HepG2 (cell line): ENCODE results near the gene STK24. TPM values are rescaled to one million over a fixed set of nuclear protein-coding genes. Genes with fewer than 3 reads are reported as not detected.

ENCODE experiments used
- CC2D1A ChIP-seq: sonication (generic); formaldehyde crosslinking; IDR thresholded peaks from 2 replicates; pipeline ENCODE4 v1.8.1; 2023; ENCODE audit warnings: mild to moderate bottlenecking, missing genetic modification reagents
- CHD2 ChIP-seq: IDR thresholded peaks from 2 replicates; pipeline ENCODE4 v1.6.1; 2011; ENCODE audit warnings: low read depth, low read length, improper control_type of control experiment
- HDAC1 ChIP-seq: sonication (generic); formaldehyde crosslinking; IDR thresholded peaks from 2 replicates; pipeline ENCODE4 v1.5.1; 2020; ENCODE audit warnings: mild to moderate bottlenecking, missing genetic modification reagents
- MXD3 ChIP-seq: IDR thresholded peaks from 2 replicates; pipeline ENCODE4 v1.6.1; 2016; ENCODE audit warnings: mild to moderate bottlenecking, missing biosample characterization, missing genetic modification reagents
- NCOA5 ChIP-seq: sonication (generic); formaldehyde crosslinking; IDR thresholded peaks from 2 replicates; pipeline ENCODE4 v1.4.0; 2020; ENCODE audit warnings: missing genetic modification reagents
- NFE2 ChIP-seq: sonication (generic); formaldehyde crosslinking; IDR thresholded peaks from 2 replicates; pipeline ENCODE4 v1.4.0; 2020; ENCODE audit warnings: missing genetic modification reagents
- NFKBIZ ChIP-seq: IDR thresholded peaks from 2 replicates; pipeline ENCODE4 v1.6.1; 2018; ENCODE audit warnings: missing genetic modification reagents, missing compliant biosample characterization
- NR2F1 ChIP-seq, 2 experiments: fragments of 450-650 bp in 1 of 2; formaldehyde crosslinking in 1 of 2; IDR thresholded peaks; 2 replicates each; pipeline versions ENCODE4 v1.5.0 to v1.6.1; 2016 to 2020; ENCODE audit warnings: mild to moderate bottlenecking in 1 of 2, missing compliant biosample characterization in 1 of 2, missing genetic modification reagents in 1 of 2, moderate library complexity in 1 of 2
- RBM22 ChIP-seq: fragments of 200-400 bp; formaldehyde crosslinking; optimal IDR thresholded peaks from 2 replicates; pipeline ENCODE3; 2017; ENCODE audit warnings: mild to moderate bottlenecking, low read length, moderate library complexity
- TAF1 ChIP-seq: sonication (generic); formaldehyde crosslinking; IDR thresholded peaks from 2 replicates; pipeline ENCODE4 v1.4.0; 2020; ENCODE audit warnings: missing genetic modification reagents
- USF2 ChIP-seq, 2 experiments: sonication (generic) in 1 of 2; formaldehyde crosslinking in 1 of 2; IDR thresholded peaks; 2 replicates each; pipeline versions ENCODE4 v1.5.1 to v1.6.1; 2011 to 2020; ENCODE audit warnings: borderline replicate concordance in 1 of 2, low read depth in 1 of 2, low read length in 1 of 2, mild to moderate bottlenecking in 1 of 2, missing genetic modification reagents in 1 of 2, moderate library complexity in 1 of 2
- ZBTB33 ChIP-seq: sonication (generic); formaldehyde crosslinking; IDR thresholded peaks from 2 replicates; pipeline ENCODE4 v1.4.0; 2020; ENCODE audit warnings: missing genetic modification reagents
- ZBTB46 ChIP-seq: sonication (generic); formaldehyde crosslinking; IDR thresholded peaks from 2 replicates; pipeline ENCODE4 v1.4.0; 2020; ENCODE audit warnings: mild to moderate bottlenecking, missing genetic modification reagents, borderline replicate concordance
- ZNF761 ChIP-seq: sonication (generic); formaldehyde crosslinking; conservative IDR thresholded peaks from 2 replicates; pipeline ENCODE4 v1.4.0; 2020; ENCODE audit warnings: mild to moderate bottlenecking, missing genetic modification reagents
- ZNF770 ChIP-seq: sonication (generic); formaldehyde crosslinking; IDR thresholded peaks from 2 replicates; pipeline ENCODE4 v1.5.0; 2020; ENCODE audit warnings: mild to moderate bottlenecking, missing genetic modification reagents
- ZNF782 ChIP-seq: sonication (generic); formaldehyde crosslinking; IDR thresholded peaks from 2 replicates; pipeline ENCODE4 v1.4.0; 2020; ENCODE audit warnings: missing genetic modification reagents, mild to moderate bottlenecking, borderline replicate concordance
- ZSCAN25 ChIP-seq: sonication (generic); formaldehyde crosslinking; IDR thresholded peaks from 2 replicates; pipeline ENCODE4 v1.8.0; 2022; ENCODE audit warnings: mild to moderate bottlenecking, missing genetic modification reagents
- polyA plus RNA-seq, 8 experiments: library from polyadenylated mRNA; depleted of rRNA in 3 of 8; stranded (reverse) in 7 of 8; unstranded in 1 of 8; fragments of >200 nt; fragmentation: Illumina TruSeq in 4 of 8; extraction: Trizol in 4 of 8; gene quantifications; 2 replicates each; pipeline versions ENCODE4 v1.2.1 to v1.2.3, GENCODE V29; 2011 to 2016; ENCODE audit warnings: low read depth in 4 of 8, missing spikeins in 1 of 8, mixed read lengths in 1 of 8; ENCODE audit not compliant: insufficient read depth in 1 of 8
- total RNA-seq, 5 experiments: library from RNA; depleted of rRNA; stranded (reverse); fragments of >200 nt; fragmentation: Illumina TruSeq; extraction: Trizol; gene quantifications; 2 replicates each; pipeline ENCODE4 v1.2.3, GENCODE V29; 2016; ENCODE audit warnings: low read depth in 1 of 5

STK24 gene
- total and polyA plus RNA-seq, 2 of the 13 experiments (the other 11 are each of a cell fraction or from before 2014, with no cell fraction given) = 51.3 to 73.0 TPM

- peak; percentile 67; the same call in 1 of the 2 replicates for TF ChIP-seq ZSCAN25
- TF ChIP-seq ZNF761 = peak; percentile 73; the same call in 1 of the 2 replicates
- no peak for TF ChIP-seq NFE2 (CRISPR knock-in tag)
- TF ChIP-seq NCOA5 (CRISPR knock-in tag) = no peak
- TF ChIP-seq CHD2 = no peak
- TF ChIP-seq ZNF770 = peak; percentile 52; the same call in 1 of the 2 replicates
- TF ChIP-seq NFKBIZ (CRISPR knock-in tag) = peak; percentile 26; the same call in 1 of the 2 replicates
- TF ChIP-seq NR2F1 (CRISPR knock-in tag; IDR thresholded peaks at IDR 0.05) = peak; percentile 91 to 92
- TF ChIP-seq TAF1 (CRISPR knock-in tag) = no peak; the same call in 1 of the 2 replicates
- TF ChIP-seq MXD3 = peak; percentile 93
- TF ChIP-seq HDAC1 (CRISPR knock-in tag) = peak; percentile 87
- TF ChIP-seq ZBTB33 (CRISPR knock-in tag) = peak; percentile 68; the same call in 1 of the 2 replicates
- TF ChIP-seq CC2D1A (CRISPR knock-in tag) = peak; percentile 66; the same call in 1 of the 2 replicates
- no peak for TF ChIP-seq USF2 (IDR thresholded peaks at IDR 0.05; ENCODE audit: low read depth, low read length)
- peak; percentile 30; the same call in 1 of the 2 replicates for TF ChIP-seq USF2 (CRISPR knock-in tag; IDR thresholded peaks at IDR 0.05; ENCODE audit: borderline replicate concordance)
- no peak for TF ChIP-seq RBM22
- no peak for TF ChIP-seq ZBTB46 (CRISPR knock-in tag)
- TF ChIP-seq ZNF782 (CRISPR knock-in tag) = peak; percentile 84; the same call in 1 of the 2 replicates
Observed at GRCh38 chr13:98506728-98507230, 70.1 kb downstream of the STK24 start (continued).
